GM21717 (cell line): Measurements from ENCODE around the gene IL4R.
"Not testable (repeated sequence)": the region's sequence is repeated elsewhere in the genome, so short reads cannot be mapped to it uniquely, and the experiment has no call there.

Experiments
- ATAC-seq: cut with Tn5 transposase; IDR thresholded peaks from one replicate; pipeline ENCODE4 v1.9.1; 2021; ENCODE audit warnings: mild to moderate bottlenecking, moderate library complexity; ENCODE audit not compliant: unreplicated experiment

IL4R gene

GRCh38 chr16:27377666-27378485 is 64.1 kb downstream of the IL4R start:
- no peak for ATAC-seq

GRCh38 chr16:27378871-27379481 is 65.2 kb downstream of the IL4R start:
- no peak for ATAC-seq

- ATAC-seq = no peak
Measured at GRCh38 chr16:27379919-27380318, 66.1 kb downstream of the IL4R start.

GRCh38 chr16:27381236-27381635 is 67.5 kb downstream of the IL4R start:
- no peak for ATAC-seq

- ATAC-seq = no peak
Measured at GRCh38 chr16:27381974-27382855, 68.4 kb downstream of the IL4R start.

GRCh38 chr16:27383556-27384243 is 69.9 kb downstream of the IL4R start:
- ATAC-seq = no peak

GRCh38 chr16:27384425-27384824 is 70.7 kb downstream of the IL4R start:
- ATAC-seq = no peak

GRCh38 chr16:27385398-27385797 is 71.6 kb downstream of the IL4R start:
- ATAC-seq = no peak

GRCh38 chr16:27386674-27387073 is 72.9 kb downstream of the IL4R start:
- ATAC-seq = no peak

- peak; percentile 73 for ATAC-seq
Measured at GRCh38 chr16:27387724-27388123, 74.0 kb downstream of the IL4R start.

- no peak for ATAC-seq
Measured at GRCh38 chr16:27389272-27389961, 75.6 kb downstream of the IL4R start.

- no peak for ATAC-seq
Measured at GRCh38 chr16:27390151-27390550, 76.4 kb downstream of the IL4R start.

GRCh38 chr16:27392671-27393070 is 78.9 kb downstream of the IL4R start:
- no peak for ATAC-seq

GRCh38 chr16:27394516-27394915 is 80.7 kb downstream of the IL4R start:
- no peak for ATAC-seq

GRCh38 chr16:27398341-27398893 is 84.6 kb downstream of the IL4R start:
- ATAC-seq = not testable (repeated sequence)

- ATAC-seq = no peak
Measured at GRCh38 chr16:27398894-27399853, 85.4 kb downstream of the IL4R start.

GRCh38 chr16:27399969-27400368 is 86.2 kb downstream of the IL4R start:
- ATAC-seq = no peak

GRCh38 chr16:27400751-27401620 is 87.2 kb downstream of the IL4R start:
- ATAC-seq = no peak
